ENCODE data around the gene SPR.

DNA sequence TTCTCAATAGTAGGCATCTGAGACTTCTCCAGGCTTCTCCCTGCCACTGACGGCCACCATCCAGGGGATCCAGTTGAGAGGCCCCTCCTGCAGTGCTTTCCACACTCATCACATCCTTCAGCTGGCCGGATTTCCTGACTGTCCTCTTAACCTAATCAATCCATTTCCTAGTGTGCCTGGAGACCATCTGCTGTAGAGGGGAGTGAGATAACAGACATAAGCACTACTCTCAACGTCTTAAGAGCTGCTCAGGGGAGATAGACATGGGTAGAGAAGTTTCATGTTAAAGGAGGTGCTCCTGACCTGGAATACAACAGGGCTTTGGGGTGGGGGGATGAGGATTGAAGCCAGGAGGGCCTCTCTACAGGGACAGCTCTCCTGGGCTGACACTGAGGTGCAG lies 14.2 kb downstream of the SPR start:
- TF ChIP-seq, protein P1, sequence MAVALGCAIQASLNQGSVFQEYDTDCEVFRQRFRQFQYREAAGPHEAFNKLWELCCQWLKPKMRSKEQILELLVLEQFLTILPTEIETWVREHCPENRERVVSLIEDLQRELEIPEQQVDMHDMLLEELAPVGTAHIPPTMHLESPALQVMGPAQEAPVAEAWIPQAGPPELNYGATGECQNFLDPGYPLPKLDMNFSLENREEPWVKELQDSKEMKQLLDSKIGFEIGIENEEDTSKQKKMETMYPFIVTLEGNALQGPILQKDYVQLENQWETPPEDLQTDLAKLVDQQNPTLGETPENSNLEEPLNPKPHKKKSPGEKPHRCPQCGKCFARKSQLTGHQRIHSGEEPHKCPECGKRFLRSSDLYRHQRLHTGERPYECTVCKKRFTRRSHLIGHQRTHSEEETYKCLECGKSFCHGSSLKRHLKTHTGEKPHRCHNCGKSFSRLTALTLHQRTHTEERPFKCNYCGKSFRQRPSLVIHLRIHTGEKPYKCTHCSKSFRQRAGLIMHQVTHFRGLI (tag by site-specific recombination; IDR thresholded peaks at IDR 0.05) = no peak
- TF ChIP-seq, protein P2, sequence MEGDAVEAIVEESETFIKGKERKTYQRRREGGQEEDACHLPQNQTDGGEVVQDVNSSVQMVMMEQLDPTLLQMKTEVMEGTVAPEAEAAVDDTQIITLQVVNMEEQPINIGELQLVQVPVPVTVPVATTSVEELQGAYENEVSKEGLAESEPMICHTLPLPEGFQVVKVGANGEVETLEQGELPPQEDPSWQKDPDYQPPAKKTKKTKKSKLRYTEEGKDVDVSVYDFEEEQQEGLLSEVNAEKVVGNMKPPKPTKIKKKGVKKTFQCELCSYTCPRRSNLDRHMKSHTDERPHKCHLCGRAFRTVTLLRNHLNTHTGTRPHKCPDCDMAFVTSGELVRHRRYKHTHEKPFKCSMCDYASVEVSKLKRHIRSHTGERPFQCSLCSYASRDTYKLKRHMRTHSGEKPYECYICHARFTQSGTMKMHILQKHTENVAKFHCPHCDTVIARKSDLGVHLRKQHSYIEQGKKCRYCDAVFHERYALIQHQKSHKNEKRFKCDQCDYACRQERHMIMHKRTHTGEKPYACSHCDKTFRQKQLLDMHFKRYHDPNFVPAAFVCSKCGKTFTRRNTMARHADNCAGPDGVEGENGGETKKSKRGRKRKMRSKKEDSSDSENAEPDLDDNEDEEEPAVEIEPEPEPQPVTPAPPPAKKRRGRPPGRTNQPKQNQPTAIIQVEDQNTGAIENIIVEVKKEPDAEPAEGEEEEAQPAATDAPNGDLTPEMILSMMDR (tag by site-specific recombination; IDR thresholded peaks at IDR 0.05) = no peak
- TF ChIP-seq, protein P3, sequence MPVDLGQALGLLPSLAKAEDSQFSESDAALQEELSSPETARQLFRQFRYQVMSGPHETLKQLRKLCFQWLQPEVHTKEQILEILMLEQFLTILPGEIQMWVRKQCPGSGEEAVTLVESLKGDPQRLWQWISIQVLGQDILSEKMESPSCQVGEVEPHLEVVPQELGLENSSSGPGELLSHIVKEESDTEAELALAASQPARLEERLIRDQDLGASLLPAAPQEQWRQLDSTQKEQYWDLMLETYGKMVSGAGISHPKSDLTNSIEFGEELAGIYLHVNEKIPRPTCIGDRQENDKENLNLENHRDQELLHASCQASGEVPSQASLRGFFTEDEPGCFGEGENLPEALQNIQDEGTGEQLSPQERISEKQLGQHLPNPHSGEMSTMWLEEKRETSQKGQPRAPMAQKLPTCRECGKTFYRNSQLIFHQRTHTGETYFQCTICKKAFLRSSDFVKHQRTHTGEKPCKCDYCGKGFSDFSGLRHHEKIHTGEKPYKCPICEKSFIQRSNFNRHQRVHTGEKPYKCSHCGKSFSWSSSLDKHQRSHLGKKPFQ (tag by site-specific recombination; IDR thresholded peaks at IDR 0.05) = no peak
- TF ChIP-seq ZNF654 (tag by site-specific recombination; IDR thresholded peaks at IDR 0.05; ENCODE audit: low read depth) = no peak

Measured in HEK293 (cell line).